SU-DHL-6 (cell line): ENCODE results near the gene RNF128.

Source experiments
- H2AFZ ChIP-seq: fragments of 200-600 bp; sonication (generic); 2 replicates; pipeline ENCODE4 v1.6.1; 2014; ENCODE audit warnings: low read depth, mild to moderate bottlenecking, moderate library complexity, mixed read lengths, antibody characterized with exemption, low read length; ENCODE audit not compliant: severe bottlenecking
- H3F3A ChIP-seq: fragments of 200-600 bp; shearing (Covaris generic); 2 replicates; pipeline ENCODE4 v1.6.0; 2016; ENCODE audit warnings: antibody characterized with exemption, mild to moderate bottlenecking; ENCODE audit not compliant: insufficient read depth
- H3K27ac ChIP-seq: fragments of 200-600 bp; sonication (generic); 2 replicates; pipeline ENCODE4 v1.5.1; 2016; ENCODE audit warnings: low read depth, mild to moderate bottlenecking, low read length, moderate library complexity, mixed read lengths
- H3K27me3 ChIP-seq: fragments of 200-600 bp; sonication (generic), shearing (Covaris generic); 2 replicates; pipeline ENCODE4 v1.6.0; 2014; ENCODE audit warnings: mild to moderate bottlenecking, low read length
- H3K36me3 ChIP-seq: fragments of 200-600 bp; sonication (generic); 2 replicates; pipeline ENCODE4 v1.6.1; 2014; ENCODE audit warnings: mild to moderate bottlenecking, low read length, mixed read lengths
- H3K4me2 ChIP-seq: fragments of 300-600, 200-600 bp; shearing (Covaris generic), sonication (generic); 2 replicates; pipeline ENCODE4 v1.6.0; 2014; ENCODE audit warnings: low read length, low read depth, mild to moderate bottlenecking; ENCODE audit not compliant: poor library complexity, severe bottlenecking
- H3K4me3 ChIP-seq: fragments of 200-600 bp; sonication (generic); 2 replicates; pipeline ENCODE4 v1.5.1; 2014; ENCODE audit warnings: antibody characterized with exemption, low read length, mild to moderate bottlenecking, mixed read lengths; ENCODE audit not compliant: insufficient read depth, poor library complexity, severe bottlenecking
- H3K79me2 ChIP-seq: fragments of 200-600 bp; sonication (generic); 2 replicates; pipeline ENCODE4 v1.6.1; 2014; ENCODE audit warnings: mild to moderate bottlenecking, low read length, moderate library complexity; ENCODE audit not compliant: insufficient read depth
- H3K9ac ChIP-seq: fragments of 200-600 bp; sonication (generic); 2 replicates; pipeline ENCODE4 v1.7.0; 2014; ENCODE audit warnings: mild to moderate bottlenecking, low read length
- H3K9me2 ChIP-seq: fragments of 200-600 bp; sonication (generic); replicated peaks from 2 replicates; pipeline ENCODE4 v1.6.1; 2014; ENCODE audit warnings: low read length; ENCODE audit not compliant: insufficient read depth
- H3K9me3 ChIP-seq: fragments of 200-600 bp; sonication (generic); 2 replicates; pipeline ENCODE4 v1.6.1; 2014; ENCODE audit warnings: low read length, mixed read lengths; ENCODE audit not compliant: insufficient read depth
- H4K20me1 ChIP-seq: fragments of 200-600 bp; sonication (generic); 2 replicates; pipeline ENCODE4 v1.6.1; 2014; ENCODE audit warnings: low read depth, mild to moderate bottlenecking, antibody characterized with exemption, low read length, moderate library complexity, mixed read lengths
- EZH2phosphoT487 ChIP-seq: fragments of 200-600 bp; sonication (generic), shearing (Covaris generic); conservative IDR thresholded peaks from 2 replicates; pipeline ENCODE4 v1.6.1; 2018; ENCODE audit warnings: mild to moderate bottlenecking, antibody characterized with exemption, low read length, moderate library complexity, mixed read lengths
- TF ChIP-seq, protein P1 (sequence below): fragments of 200-600 bp; sonication (generic); IDR thresholded peaks from one replicate; pipeline ENCODE4 v1.5.1; 2017; ENCODE audit warnings: antibody characterized with exemption, mild to moderate bottlenecking, low read length, moderate library complexity; ENCODE audit not compliant: insufficient read depth, poor library complexity, severe bottlenecking

Gene RNF128

DNA sequence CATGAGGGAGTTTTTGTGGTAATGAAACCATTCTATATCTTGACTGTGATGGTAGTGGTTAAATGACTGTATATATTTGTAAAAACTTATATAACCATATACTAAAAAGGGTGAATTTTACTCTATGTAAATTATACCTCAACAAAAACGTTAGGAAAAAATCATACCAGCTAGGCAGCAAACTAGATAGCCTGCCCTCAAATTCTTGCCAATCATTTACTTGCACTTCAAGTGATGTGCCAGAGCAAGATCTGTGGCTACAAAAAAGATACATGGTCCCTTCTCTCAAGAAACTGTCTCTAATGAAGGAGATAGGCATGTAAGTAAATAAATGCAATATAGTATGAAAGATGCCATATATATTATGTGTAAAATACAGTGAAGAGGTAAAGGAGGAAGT, 10.0 kb upstream of the RNF128 start:
- TF ChIP-seq EZH2phosphoT487: no peak
- TF ChIP-seq, protein P1, sequence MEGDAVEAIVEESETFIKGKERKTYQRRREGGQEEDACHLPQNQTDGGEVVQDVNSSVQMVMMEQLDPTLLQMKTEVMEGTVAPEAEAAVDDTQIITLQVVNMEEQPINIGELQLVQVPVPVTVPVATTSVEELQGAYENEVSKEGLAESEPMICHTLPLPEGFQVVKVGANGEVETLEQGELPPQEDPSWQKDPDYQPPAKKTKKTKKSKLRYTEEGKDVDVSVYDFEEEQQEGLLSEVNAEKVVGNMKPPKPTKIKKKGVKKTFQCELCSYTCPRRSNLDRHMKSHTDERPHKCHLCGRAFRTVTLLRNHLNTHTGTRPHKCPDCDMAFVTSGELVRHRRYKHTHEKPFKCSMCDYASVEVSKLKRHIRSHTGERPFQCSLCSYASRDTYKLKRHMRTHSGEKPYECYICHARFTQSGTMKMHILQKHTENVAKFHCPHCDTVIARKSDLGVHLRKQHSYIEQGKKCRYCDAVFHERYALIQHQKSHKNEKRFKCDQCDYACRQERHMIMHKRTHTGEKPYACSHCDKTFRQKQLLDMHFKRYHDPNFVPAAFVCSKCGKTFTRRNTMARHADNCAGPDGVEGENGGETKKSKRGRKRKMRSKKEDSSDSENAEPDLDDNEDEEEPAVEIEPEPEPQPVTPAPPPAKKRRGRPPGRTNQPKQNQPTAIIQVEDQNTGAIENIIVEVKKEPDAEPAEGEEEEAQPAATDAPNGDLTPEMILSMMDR: no peak
- H3F3A ChIP-seq: no peaks in the 10 kb centered on the region
- H3K9me3 ChIP-seq: no peaks in the 10 kb centered on the region
- H3K36me3 ChIP-seq: no peaks in the 10 kb centered on the region
- H3K79me2 ChIP-seq: no peaks in the 10 kb centered on the region
- H3K27me3 ChIP-seq: no peaks in the 10 kb centered on the region
- no peak overlapping the region for H2AFZ ChIP-seq
- no peak overlapping the region for H3K4me3 ChIP-seq
- H3K4me2 ChIP-seq: no peak overlapping the region
- H4K20me1 ChIP-seq: no peaks in the 10 kb centered on the region
- H3K9ac ChIP-seq: no peak overlapping the region
- no peaks in the 10 kb centered on the region for H3K9me2 ChIP-seq
- no peak overlapping the region for H3K27ac ChIP-seq

DNA sequence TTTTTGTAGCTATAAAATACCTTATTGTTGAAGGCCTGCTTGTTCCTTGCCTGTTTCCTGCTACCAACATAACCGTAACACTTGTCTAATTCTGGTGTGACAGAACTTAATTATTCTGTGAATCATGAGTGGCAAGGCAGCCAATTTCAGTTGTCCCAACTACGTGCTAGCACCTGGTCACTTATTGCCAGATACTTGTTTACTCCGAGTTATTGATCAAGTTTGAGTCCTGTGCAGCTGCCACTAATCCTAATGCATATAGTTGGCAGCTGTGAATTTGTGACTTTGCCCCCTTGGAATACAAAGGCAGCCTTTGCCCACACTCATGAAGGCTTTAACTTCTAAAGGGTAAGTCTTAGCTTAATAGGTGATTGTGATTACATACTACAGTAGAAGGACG, 7.8 kb upstream of the RNF128 start:
- Histone ChIP-seq H2AFZ (no peak overlapping the region), H3K9me3 (no peaks in the 10 kb centered on the region), H3K4me2 (no peak overlapping the region), H3K27ac (no peak overlapping the region), H3K9me2 (no peaks in the 10 kb centered on the region), H3K4me3 (no peak overlapping the region), H3K9ac (no peak overlapping the region), H3K79me2 (no peaks in the 10 kb centered on the region), H3K27me3 (no peaks in the 10 kb centered on the region), H3K36me3 (no peaks in the 10 kb centered on the region), H4K20me1 (no peaks in the 10 kb centered on the region), H3F3A (no peaks in the 10 kb centered on the region)
- TF ChIP-seq EZH2phosphoT487: no peak
- TF ChIP-seq, protein P1: no peak

DNA sequence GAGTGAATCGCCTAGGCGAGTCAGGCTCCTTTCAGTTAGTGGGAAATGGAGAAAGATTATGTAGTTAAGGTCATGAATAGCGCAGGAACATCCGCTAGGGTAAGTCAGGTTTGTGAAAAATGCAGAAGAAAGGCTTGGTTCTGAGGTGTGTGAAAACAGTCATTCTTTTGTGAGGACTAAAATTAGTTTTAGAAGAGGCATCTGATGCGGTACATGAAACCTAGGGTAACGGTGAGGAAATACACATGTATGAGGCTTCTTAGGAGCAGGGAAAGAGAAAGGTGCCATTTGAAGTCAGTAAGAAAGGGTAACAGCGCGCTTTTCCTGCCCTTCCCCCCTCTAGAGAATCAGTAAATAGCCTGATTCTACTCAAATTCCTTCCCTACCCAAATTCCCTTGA, 570 bp upstream of the RNF128 start:
- no peaks in the 10 kb centered on the region for H3K27me3 ChIP-seq
- H3K9ac ChIP-seq: no peak overlapping the region
- no peaks in the 10 kb centered on the region for H4K20me1 ChIP-seq
- no peak overlapping the region for H3K4me3 ChIP-seq
- H3K36me3 ChIP-seq: no peaks in the 10 kb centered on the region
- H3K9me3 ChIP-seq: no peaks in the 10 kb centered on the region
- H3F3A ChIP-seq: no peaks in the 10 kb centered on the region
- H3K4me2 ChIP-seq: no peak overlapping the region
- TF ChIP-seq, protein P1: no peak
- no peak for TF ChIP-seq EZH2phosphoT487
- no peak overlapping the region for H3K27ac ChIP-seq
- no peak overlapping the region for H2AFZ ChIP-seq
- no peaks in the 10 kb centered on the region for H3K9me2 ChIP-seq
- H3K79me2 ChIP-seq: no peaks in the 10 kb centered on the region

DNA sequence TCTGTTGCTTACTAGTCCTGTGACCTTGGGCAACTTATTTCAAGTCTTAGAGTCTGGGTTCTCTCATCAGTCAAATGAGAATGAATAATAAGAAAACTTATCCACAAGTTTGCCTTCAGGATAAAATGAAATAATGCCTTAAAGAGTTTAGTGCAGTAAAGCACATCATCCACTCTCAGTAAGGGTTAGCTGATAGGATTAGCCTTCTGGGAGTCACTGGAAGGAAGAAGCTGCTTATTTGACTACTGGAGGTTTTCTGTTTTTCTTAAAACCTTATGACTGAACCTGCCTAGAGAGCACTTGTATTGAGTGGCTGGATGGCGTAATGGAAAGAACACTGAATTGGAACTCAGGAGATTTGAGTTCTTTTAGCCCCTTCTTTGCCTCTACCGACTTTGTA, 1.8 kb downstream of the RNF128 start:
- Histone ChIP-seq H2AFZ (no peak overlapping the region), H3K9me2 (no peaks in the 10 kb centered on the region), H3K27me3 (no peaks in the 10 kb centered on the region), H3K36me3 (no peaks in the 10 kb centered on the region), H3K9ac (no peak overlapping the region), H4K20me1 (no peaks in the 10 kb centered on the region), H3F3A (no peaks in the 10 kb centered on the region), H3K4me2 (no peak overlapping the region), H3K4me3 (no peak overlapping the region), H3K27ac (no peak overlapping the region), H3K79me2 (no peaks in the 10 kb centered on the region), H3K9me3 (no peaks in the 10 kb centered on the region)
- TF ChIP-seq EZH2phosphoT487: no peak
- TF ChIP-seq, protein P1: no peak
